Activated CD4-positive, alpha-beta T cell treated with anti-CD3 and anti-CD28 coated beads, Interleukin-2, amount 50 U/mL, for 4 hours (primary cell): Measurements from ENCODE around the gene SNX32.
"Not testable (repeated sequence)": the region's sequence is repeated elsewhere in the genome, so short reads cannot be mapped to it uniquely, and the experiment has no call there.

ENCODE experiments used
- DNase-seq, 2 experiments: peaks; one replicate each; pipeline ENCODE4 v3.0.0-alpha.2; 2020

SNX32 gene

GRCh38 chr11:65829459-65829858, 4.3 kb upstream of the SNX32 start:
- DNase-seq: no peak

- not testable (repeated sequence) for DNase-seq
Observed at GRCh38 chr11:65832231-65832630, 1.5 kb upstream of the SNX32 start.

- no peak for DNase-seq
Observed at GRCh38 chr11:65834202-65834601, 439 bp downstream of the SNX32 start.

- DNase-seq: no peak
Observed at GRCh38 chr11:65842144-65842543, 8.4 kb downstream of the SNX32 start.

- no peak for DNase-seq
Observed at GRCh38 chr11:65843811-65844210, 10.0 kb downstream of the SNX32 start.

GRCh38 chr11:65844231-65844872, 10.6 kb downstream of the SNX32 start:
- DNase-seq: no peak

- no peak for DNase-seq
Observed at GRCh38 chr11:65847746-65848145, 14.0 kb downstream of the SNX32 start.

DNA sequence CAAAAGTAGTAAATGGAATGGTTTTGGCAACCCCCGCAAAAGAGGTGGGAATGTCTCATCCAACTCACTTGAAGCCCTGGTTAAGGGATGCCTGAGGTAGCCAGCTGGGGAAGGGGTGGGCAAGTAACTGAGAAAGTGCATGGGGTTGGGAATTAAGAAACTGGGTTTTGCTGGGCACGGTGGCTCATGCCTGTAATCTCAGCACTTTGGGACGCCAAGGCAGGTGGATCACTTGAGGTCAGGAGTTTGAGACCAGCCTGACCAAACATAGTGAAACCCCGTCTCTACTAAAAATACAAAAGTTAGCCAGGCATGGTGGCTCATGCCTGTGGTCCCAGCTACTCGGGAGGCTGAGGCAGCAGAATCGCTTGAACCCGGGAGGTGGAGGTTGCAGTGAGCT, 14.9 kb downstream of the SNX32 start:
- not testable (repeated sequence) for DNase-seq

DNA sequence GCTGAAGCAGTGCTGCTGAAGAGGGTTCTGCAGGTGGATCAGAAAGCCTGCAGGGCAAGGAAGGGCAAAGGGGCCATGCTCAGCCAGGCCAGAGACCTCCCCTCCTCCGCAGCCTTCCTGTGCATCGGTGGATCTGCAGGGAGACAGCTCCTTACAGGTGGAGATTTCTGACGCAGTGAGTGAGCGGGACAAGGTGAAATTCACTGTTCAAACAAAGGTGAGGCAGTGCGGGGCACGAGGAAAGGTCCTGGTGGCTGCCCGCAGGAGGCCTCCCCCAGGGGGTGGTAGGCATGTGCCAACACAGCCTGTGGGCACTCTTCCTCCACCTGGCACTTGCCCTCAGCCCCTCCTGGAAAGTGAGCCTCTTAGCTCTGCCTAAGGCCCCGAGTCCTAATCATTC, 15.6 kb downstream of the SNX32 start:
- DNase-seq: no peak

GRCh38 chr11:65849771-65850216, 16.0 kb downstream of the SNX32 start:
- no peak for DNase-seq

- DNase-seq: no peak
Observed at GRCh38 chr11:65850217-65851082, 16.7 kb downstream of the SNX32 start.

GRCh38 chr11:65851083-65851579, 17.4 kb downstream of the SNX32 start:
- no peak for DNase-seq

DNA sequence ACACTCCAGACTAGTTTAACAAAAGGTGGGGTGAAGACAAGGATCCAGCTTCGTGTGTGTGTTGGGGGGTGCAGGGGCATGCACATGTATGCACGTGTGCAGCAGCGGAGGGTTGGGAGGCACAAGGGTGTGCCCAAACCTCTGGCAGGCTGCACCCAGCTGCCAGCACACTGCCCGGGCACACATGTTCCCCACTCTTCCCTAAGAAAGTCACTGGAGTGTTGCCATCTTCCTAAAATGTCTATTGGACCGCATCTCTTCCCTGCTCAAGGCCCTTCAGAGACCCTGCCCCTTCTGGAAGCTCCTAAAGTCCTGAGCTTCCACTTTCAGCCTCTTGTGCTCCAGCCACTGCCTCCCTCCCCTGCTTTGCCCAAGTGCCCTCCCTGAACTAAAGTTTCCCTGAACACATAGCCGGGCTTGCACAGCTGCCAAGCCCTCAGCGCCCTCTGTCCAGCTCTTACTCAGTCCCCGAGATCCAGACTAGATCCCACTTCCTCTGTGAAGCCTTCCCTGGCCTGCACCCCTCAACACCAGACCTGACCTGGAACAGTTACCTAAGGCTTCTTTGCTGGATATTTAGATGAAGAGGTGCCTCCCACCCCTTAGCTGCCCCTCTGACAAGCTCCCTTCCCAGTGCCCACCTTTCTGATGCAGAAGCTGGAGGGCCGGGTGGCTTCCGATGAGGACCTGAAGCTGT, 18.2 kb downstream of the SNX32 start:
- DNase-seq: no peak

DNA sequence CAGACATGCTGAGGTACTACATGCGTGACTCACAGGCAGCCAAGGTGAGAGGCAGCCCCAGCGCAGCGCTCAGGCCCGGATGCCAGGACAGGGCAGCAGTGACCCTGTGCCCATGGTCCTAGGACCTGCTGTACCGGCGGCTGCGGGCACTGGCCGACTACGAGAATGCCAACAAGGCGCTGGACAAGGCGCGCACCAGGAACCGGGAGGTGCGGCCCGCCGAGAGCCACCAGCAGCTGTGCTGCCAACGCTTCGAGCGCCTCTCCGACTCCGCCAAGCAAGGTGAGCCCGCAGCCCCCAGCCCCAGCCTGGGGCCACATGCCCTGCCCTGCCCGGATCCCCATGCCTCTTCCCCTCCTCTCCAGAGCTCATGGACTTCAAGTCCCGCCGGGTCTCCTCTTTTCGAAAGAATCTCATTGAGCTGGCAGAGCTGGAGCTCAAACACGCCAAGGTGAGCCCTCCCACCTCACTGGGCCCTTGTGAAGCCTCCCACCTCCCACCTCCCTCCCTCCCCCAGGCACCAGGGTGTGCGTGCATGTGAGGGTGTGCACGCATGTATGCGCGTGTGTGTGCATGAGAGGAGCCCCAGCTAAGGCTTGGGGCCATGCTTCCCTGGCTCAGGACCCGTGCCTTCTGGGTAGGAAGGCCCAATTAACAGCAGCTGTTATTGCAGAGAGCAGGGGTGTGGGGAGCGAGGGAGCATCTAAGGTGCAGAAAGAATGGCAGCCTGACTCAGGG, 18.9 kb downstream of the SNX32 start:
- DNase-seq: no peak

- no peak for DNase-seq
Observed at GRCh38 chr11:65853246-65853979, 19.6 kb downstream of the SNX32 start.

DNA sequence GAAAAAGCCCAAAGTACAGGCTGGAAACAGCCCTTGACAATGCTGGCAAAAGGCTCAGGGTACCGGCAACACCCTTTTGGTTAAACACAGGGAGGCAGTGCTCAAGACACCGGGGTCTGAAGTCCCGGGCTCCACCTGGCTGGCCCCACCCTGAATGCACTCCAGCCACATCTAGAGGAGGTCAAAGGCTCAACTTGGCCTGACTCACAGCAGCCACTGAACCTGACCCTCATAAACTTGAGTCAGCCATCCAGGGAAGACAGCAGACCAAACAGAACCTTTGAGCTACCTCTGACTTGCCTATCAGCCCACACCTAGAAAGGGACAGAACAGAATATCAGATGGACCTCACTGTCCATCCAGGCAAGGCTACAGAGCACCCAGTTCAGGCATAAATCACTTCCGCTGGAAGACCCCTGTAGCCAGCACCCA, 20.4 kb downstream of the SNX32 start:
- no peak for DNase-seq

DNA sequence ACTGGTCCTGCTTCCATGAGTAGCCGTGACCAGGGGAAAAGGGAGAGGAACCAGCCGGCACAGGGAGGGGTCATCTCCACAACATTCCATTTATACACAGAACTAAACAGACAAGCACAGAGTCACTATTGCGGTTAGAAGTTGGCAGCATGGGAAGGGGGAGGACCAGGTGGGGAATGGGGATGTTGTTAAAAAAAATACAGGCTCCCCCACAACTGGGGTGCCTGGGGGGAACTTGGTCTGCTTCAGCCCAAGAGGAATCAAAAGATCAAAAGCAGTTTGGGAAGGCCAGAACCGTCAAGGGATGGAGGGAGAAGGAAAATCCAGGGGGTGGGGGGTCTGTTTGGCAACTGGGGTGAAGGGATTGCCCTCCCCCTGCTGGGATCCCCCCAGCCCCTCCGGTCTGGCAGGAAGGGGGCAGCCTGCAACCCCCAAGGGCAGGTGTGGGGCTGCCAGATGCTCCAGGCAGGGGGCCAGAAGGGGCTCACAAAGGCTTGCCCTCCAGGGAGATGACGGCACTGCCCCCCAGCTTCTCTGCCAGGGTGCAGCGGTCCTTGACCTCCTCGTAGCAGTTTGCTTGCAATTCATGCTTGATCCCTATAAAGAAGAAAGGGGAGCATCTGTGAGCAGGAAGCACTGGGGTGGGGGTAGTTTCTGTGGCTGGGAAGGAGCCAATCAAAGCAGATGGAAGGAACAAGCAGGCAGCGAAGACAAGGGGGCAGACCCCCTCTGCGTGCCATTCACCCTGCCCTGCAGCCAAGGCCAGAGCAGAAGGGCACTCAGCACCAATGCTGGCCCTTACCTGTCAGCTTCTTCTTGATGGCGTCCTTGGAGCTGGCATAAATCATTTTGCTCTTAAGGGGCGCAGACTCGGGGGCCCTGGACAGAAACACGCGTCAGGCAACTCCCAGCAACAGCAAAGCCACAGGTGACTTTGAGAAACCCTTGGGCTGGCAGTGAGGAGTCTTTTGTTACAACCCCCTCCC, 21.4 kb downstream of the SNX32 start:
- no peak for DNase-seq

DNA sequence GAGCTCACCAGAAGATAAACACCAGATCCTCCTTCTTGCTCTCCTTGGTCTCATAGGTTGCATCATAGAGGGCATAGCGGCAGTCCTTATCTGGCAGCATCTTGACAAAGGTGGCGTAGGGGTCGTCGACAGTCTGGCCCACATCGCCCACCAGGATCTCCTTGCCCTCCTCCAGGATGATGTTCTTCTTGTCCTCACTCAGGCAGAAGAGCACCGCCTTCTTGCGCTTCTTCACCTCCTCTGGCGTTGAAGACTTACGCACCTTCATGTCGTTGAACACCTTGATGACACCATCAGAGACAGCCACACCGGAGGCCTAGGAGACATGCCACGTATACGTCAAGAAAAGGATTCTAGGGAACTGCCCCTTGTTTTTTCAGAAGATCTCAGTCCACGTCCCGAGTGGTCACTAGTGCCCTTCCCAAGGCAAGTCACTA, 22.2 kb downstream of the SNX32 start:
- no peak for DNase-seq

DNA sequence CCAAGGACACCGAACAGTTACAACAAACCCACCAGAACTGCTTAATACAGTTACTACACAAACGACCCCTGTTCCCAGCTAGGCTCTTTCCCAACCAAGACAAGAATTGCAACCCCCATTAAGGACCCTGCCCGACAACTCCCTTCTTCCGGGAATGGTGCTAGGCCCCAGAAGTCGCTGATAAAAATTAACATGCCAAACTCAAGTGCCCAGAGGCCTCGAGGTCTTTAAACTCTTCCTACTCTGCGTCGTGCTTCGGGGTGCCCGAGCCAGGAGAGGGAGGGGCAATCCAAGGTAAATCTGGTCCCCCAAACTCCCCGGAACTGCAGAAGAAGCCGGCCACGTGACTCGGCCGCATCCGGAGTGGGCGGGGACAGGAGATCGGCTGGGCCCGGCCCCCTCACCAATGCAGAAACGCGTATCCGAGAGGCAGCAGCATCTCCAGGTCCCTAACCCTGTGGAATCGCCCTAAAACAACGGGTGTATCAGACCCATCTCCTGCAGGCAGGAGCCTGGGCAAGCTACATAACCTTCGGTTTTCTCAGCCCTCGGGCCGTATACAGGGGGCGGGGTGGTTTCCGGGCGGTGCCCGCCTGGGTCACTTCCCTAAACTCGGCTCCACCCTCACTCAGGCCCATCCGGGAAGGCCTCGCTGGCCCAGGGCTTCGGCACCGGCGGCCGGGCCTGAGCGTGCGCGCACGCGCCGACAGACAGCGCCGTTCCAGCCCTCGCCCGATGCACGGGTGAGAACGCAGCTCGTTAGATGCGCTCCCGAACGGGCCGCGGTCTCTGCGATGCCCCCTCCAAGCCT, 23.1 kb downstream of the SNX32 start:
- DNase-seq: peak; percentile 73 to 74

DNA sequence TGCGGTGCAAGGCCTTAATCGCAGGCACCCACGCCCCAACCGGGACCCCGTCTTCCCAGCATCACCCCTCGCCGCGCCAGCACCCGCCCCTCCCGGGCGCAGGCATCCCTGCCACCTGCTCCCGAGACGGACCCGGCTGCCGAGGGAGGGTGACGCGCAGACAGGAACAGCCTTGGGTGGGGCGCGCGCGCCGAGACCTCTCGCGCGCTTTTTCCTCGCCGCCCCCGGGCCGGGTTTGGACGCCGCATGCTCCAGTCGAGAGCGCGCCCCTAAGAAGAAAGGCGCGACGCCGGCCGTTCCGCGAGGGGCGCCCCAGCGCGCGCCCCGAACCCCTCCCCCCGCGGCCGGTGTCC, 23.7 kb downstream of the SNX32 start:
- DNase-seq: peak; percentile 64 to 66
